GM12878 (cell line): ENCODE measurements around the gene LRSAM1.

ENCODE experiments used
- ATF3 ChIP-seq: IDR thresholded peaks from 2 replicates; pipeline ENCODE4 v1.6.1; 2011; ENCODE audit warnings: low read depth, mild to moderate bottlenecking, low read length, moderate library complexity, borderline replicate concordance; ENCODE audit errors: extremely low read depth
- ATF7 ChIP-seq: fragments of 450-650 bp; IDR thresholded peaks from 2 replicates; pipeline ENCODE4 v1.6.1; 2016; ENCODE audit warnings: low read depth, mild to moderate bottlenecking
- CTCF ChIP-seq, 3 experiments: IDR thresholded peaks in 2 of 3; conservative IDR thresholded peaks in 1 of 3; 2 replicates each; pipeline ENCODE4 v1.5.1; 2011; ENCODE audit warnings: low read depth in 3 of 3, low read length in 3 of 3, mild to moderate bottlenecking in 3 of 3, control low read depth in 2 of 3, moderate library complexity in 2 of 3, inconsistent platforms in 1 of 3, mixed read lengths in 1 of 3; ENCODE audit not compliant: control insufficient read depth in 2 of 3, insufficient read depth in 1 of 3; ENCODE audit errors: extremely low read depth in 1 of 3
- ESRRA ChIP-seq: IDR thresholded peaks from 2 replicates; pipeline ENCODE4 v1.6.1; 2012; ENCODE audit warnings: mild to moderate bottlenecking, low read length, improper control_type of control experiment
- MXI1 ChIP-seq: fragments of 150-350 bp; IDR thresholded peaks from 2 replicates; pipeline ENCODE4 v1.6.1; 2011; ENCODE audit warnings: low read depth, mild to moderate bottlenecking, inconsistent platforms, low read length, improper control_type of control experiment
- PAX8 ChIP-seq: fragments of 450-650 bp; IDR thresholded peaks from 2 replicates; pipeline ENCODE4 v1.6.1; 2017; ENCODE audit warnings: mild to moderate bottlenecking, moderate library complexity
- PBX3 ChIP-seq: IDR thresholded peaks from 2 replicates; pipeline ENCODE4 v1.6.1; 2011; ENCODE audit warnings: mild to moderate bottlenecking, low read depth, low read length, moderate library complexity; ENCODE audit not compliant: insufficient replicate concordance
- POLR2A ChIP-seq: IDR thresholded peaks from 2 replicates; pipeline ENCODE4 v1.6.1; 2011; ENCODE audit warnings: low read depth, mild to moderate bottlenecking, low read length
- ZNF217 ChIP-seq: fragments of 450-650 bp; IDR thresholded peaks from 2 replicates; pipeline ENCODE4 v1.6.1; 2017; ENCODE audit warnings: antibody characterized with exemption, mild to moderate bottlenecking
- ZZZ3 ChIP-seq: IDR thresholded peaks from 2 replicates; pipeline ENCODE4 v1.6.1; 2011; ENCODE audit warnings: low read depth; ENCODE audit not compliant: control insufficient read depth, insufficient read length

- TF ChIP-seq PAX8 (no peak), CTCF (IDR thresholded peaks at IDR 0.05 in 2 of 3, conservative IDR thresholded peaks at IDR 0.05 in 1 of 3; ENCODE audit: control insufficient read depth in 2 of 3, extremely low read depth in 1 of 3, insufficient read depth in 1 of 3, low read depth in 3 of 3, low read length in 3 of 3) (no peak), ATF7 (no peak), PBX3 (no peak), ZNF217 (no peak), ESRRA (no peak), ATF3 (no peak), MXI1 (no peak), POLR2A (no peak), ZZZ3 (no peak)
These were observed 41.3 kb downstream of the LRSAM1 start for GRCh38 chr9:127492616-127493015.
